H1 (cell line): ENCODE measurements around the gene NEU4. TPM values are rescaled to one million over a fixed set of nuclear protein-coding genes. Genes with fewer than 3 reads are reported as not detected.
A peak's percentile ranks its signal among the peaks of the same experiment; 100 is the strongest.

Experiments used
- CTCF ChIA-PET: fragments of 300-600 bp; sonication (Branson Sonifier 250); formaldehyde crosslinking; loops from one replicate; lab custom pipeline; 2021; ENCODE audit not compliant: partially characterized antibody; lab: Charles Lee
- POLR2A ChIA-PET: fragments of 300-600 bp; sonication (Branson Sonifier 250); formaldehyde crosslinking; loops from one replicate; lab custom pipeline; 2021; ENCODE audit warnings: inconsistent platforms; ENCODE audit not compliant: partially characterized antibody; lab: Charles Lee
- DNase-seq, 2 experiments: peaks; one replicate each; pipeline versions ENCODE4 v3.0.0 to v3.0.0-alpha.2; 2010 to 2022; ENCODE audit warnings: low spot score in 2 of 2, low read depth in 1 of 2, mixed read lengths in 1 of 2
- FAIRE-seq: peaks from 2 replicates; lab custom pipeline; 2011; peaks lifted over from hg19 to GRCh38; lab: Jason Lieb, UNC
- H2AFZ ChIP-seq: 2 replicates; pipeline ENCODE4 v1.8.1; 2012; ENCODE audit warnings: low read length, inconsistent platforms
- H2AK5ac ChIP-seq: 2 replicates; pipeline ENCODE4 v1.6.1; 2013; ENCODE audit warnings: low read depth, low read length
- H2BK120ac ChIP-seq: replicated peaks from 2 replicates; pipeline ENCODE3; 2013; ENCODE audit warnings: low read depth, low read length, inconsistent platforms
- H2BK12ac ChIP-seq: 2 replicates; pipeline ENCODE4 v1.6.1; 2013; ENCODE audit warnings: low read depth, low read length
- H2BK15ac ChIP-seq: 2 replicates; pipeline ENCODE4 v1.6.1; 2013; ENCODE audit warnings: low read length
- H2BK20ac ChIP-seq: 2 replicates; pipeline ENCODE4 v1.6.1; 2013; ENCODE audit warnings: low read length
- H2BK5ac ChIP-seq: 2 replicates; pipeline ENCODE4 v1.6.1; 2013; ENCODE audit warnings: low read depth, low read length
- H3K14ac ChIP-seq: 2 replicates; pipeline ENCODE4 v1.6.1; 2013; ENCODE audit warnings: inconsistent platforms; ENCODE audit not compliant: insufficient read length
- H3K18ac ChIP-seq: 2 replicates; pipeline ENCODE4 v1.6.1; 2013; ENCODE audit warnings: low read length; ENCODE audit errors: extremely low read depth
- H3K23ac ChIP-seq: 2 replicates; pipeline ENCODE4 v1.6.1; 2013; ENCODE audit warnings: inconsistent platforms; ENCODE audit not compliant: insufficient read length
- H3K23me2 ChIP-seq: 2 replicates; pipeline ENCODE4 v1.6.1; 2013; ENCODE audit warnings: low read depth, low read length
- H3K27ac ChIP-seq: 2 replicates; pipeline ENCODE4 v1.6.1; 2011; ENCODE audit warnings: low read depth, low read length, inconsistent platforms
- H3K27me3 ChIP-seq, 4 experiments: replicated peaks in 1 of 4; 1 replicate in 1 of 4; 2 replicates in 3 of 4; pipeline versions ENCODE4 v1.6.1 to v1.8.1; 2011 to 2013; ENCODE audit warnings: low read length in 3 of 4, mild to moderate bottlenecking in 3 of 4, inconsistent platforms in 2 of 4, mixed read lengths in 2 of 4, moderate library complexity in 1 of 4; ENCODE audit not compliant: control insufficient read depth in 3 of 4, insufficient read depth in 3 of 4; ENCODE audit errors: extremely low read depth in 1 of 4
- H3K36me3 ChIP-seq, 4 experiments: 2 replicates each; pipeline versions ENCODE4 v1.6.1 to v1.8.1; 2011 to 2013; ENCODE audit warnings: mild to moderate bottlenecking in 4 of 4, low read length in 3 of 4, moderate library complexity in 2 of 4, control low read depth in 1 of 4, inconsistent platforms in 1 of 4; ENCODE audit not compliant: insufficient read depth in 4 of 4, control insufficient read depth in 2 of 4
- H3K4ac ChIP-seq: replicated peaks from 2 replicates; pipeline ENCODE3; 2013; ENCODE audit warnings: low read length, low read depth, mixed read lengths, inconsistent platforms; ENCODE audit not compliant: insufficient read length
- H3K4me1 ChIP-seq, 4 experiments: replicated peaks in 1 of 4; 1 replicate in 1 of 4; 2 replicates in 3 of 4; pipeline versions ENCODE4 v1.6.1 to v1.8.1; 2011 to 2013; ENCODE audit warnings: low read length in 3 of 4, inconsistent platforms in 2 of 4, mixed read lengths in 1 of 4; ENCODE audit not compliant: insufficient read depth in 4 of 4, control insufficient read depth in 3 of 4
- H3K4me2 ChIP-seq, 2 experiments: 2 replicates each; pipeline versions ENCODE4 v1.6.1 to v1.8.1; 2011 to 2013; ENCODE audit warnings: low read depth in 2 of 2, low read length in 2 of 2, control low read depth in 1 of 2, inconsistent platforms in 1 of 2, mild to moderate bottlenecking in 1 of 2; ENCODE audit not compliant: insufficient read depth in 1 of 2
- H3K4me3 ChIP-seq, 4 experiments: fragments of 200-600, 300-600 bp in 1 of 4; sonication (generic), shearing (Covaris generic), sonication (Bioruptor Twin) in 1 of 4; 2 replicates each; pipeline versions ENCODE4 v1.5.1 to v1.8.1; 2011 to 2016; ENCODE audit warnings: low read length in 4 of 4, low read depth in 3 of 4, control low read depth in 2 of 4, inconsistent platforms in 2 of 4, mild to moderate bottlenecking in 2 of 4, mixed read lengths in 1 of 4, moderate library complexity in 1 of 4; ENCODE audit not compliant: insufficient read depth in 2 of 4; ENCODE audit errors: extremely low read depth in 1 of 4
- H3K56ac ChIP-seq: replicated peaks from 2 replicates; pipeline ENCODE3; 2013; ENCODE audit warnings: low read depth, mild to moderate bottlenecking, mixed read lengths, low read length, inconsistent platforms; ENCODE audit not compliant: insufficient read length
- H3K79me1 ChIP-seq: 2 replicates; pipeline ENCODE4 v1.6.1; 2013; ENCODE audit warnings: low read depth, low read length, control low read depth
- H3K79me2 ChIP-seq, 2 experiments: 2 replicates each; pipeline versions ENCODE4 v1.6.1 to v1.8.1; 2012 to 2013; ENCODE audit warnings: low read length in 2 of 2, mild to moderate bottlenecking in 2 of 2, inconsistent platforms in 1 of 2; ENCODE audit not compliant: insufficient read depth in 2 of 2, control insufficient read depth in 1 of 2
- H3K9ac ChIP-seq, 4 experiments: replicated peaks in 1 of 4; 1 replicate in 1 of 4; 2 replicates in 3 of 4; pipeline versions ENCODE4 v1.6.1 to v1.8.1; 2011 to 2013; ENCODE audit warnings: low read depth in 3 of 4, low read length in 3 of 4, control low read depth in 2 of 4, mild to moderate bottlenecking in 2 of 4, moderate library complexity in 2 of 4, inconsistent platforms in 1 of 4; ENCODE audit errors: extremely low read depth in 1 of 4
- H3K9me3 ChIP-seq, 2 experiments: 2 replicates each; pipeline versions ENCODE4 v1.6.1 to v1.8.1; 2012 to 2013; ENCODE audit warnings: mild to moderate bottlenecking in 2 of 2, moderate library complexity in 2 of 2, control low read depth in 1 of 2, inconsistent platforms in 1 of 2, low read depth in 1 of 2, low read length in 1 of 2, mixed read lengths in 1 of 2; ENCODE audit not compliant: insufficient read depth in 2 of 2
- H4K20me1 ChIP-seq, 2 experiments: replicated peaks in 1 of 2; 2 replicates each; pipeline versions ENCODE3 to v1.8.1; 2011 to 2013; ENCODE audit warnings: inconsistent platforms in 2 of 2, low read length in 2 of 2, mild to moderate bottlenecking in 1 of 2; ENCODE audit not compliant: insufficient read depth in 2 of 2, control insufficient read depth in 1 of 2
- H4K5ac ChIP-seq: 2 replicates; pipeline ENCODE4 v1.6.1; 2013; ENCODE audit warnings: low read length, low read depth, mixed read lengths, inconsistent platforms; ENCODE audit not compliant: insufficient read length
- H4K8ac ChIP-seq: 2 replicates; pipeline ENCODE4 v1.8.0; 2013; ENCODE audit warnings: mild to moderate bottlenecking, moderate library complexity, low read length, inconsistent platforms; ENCODE audit not compliant: insufficient read depth; ENCODE audit errors: extremely low read depth
- H4K91ac ChIP-seq: replicated peaks from 2 replicates; pipeline ENCODE3; 2013; ENCODE audit warnings: low read length, mixed read lengths, inconsistent platforms; ENCODE audit not compliant: insufficient read length
- EP300 ChIP-seq, 2 experiments: IDR thresholded peaks; 1 replicate in 1 of 2; 2 replicates in 1 of 2; pipeline ENCODE4 v1.6.1; 2011 to 2012; ENCODE audit warnings: low read depth in 2 of 2, low read length in 2 of 2, mild to moderate bottlenecking in 2 of 2, borderline replicate concordance in 1 of 2, inconsistent platforms in 1 of 2, moderate library complexity in 1 of 2
- RXRA ChIP-seq: IDR thresholded peaks from 2 replicates; pipeline ENCODE4 v1.6.1; 2011; ENCODE audit warnings: low read depth, mild to moderate bottlenecking, low read length, moderate library complexity; ENCODE audit not compliant: insufficient read depth
- WGBS, 2 experiments: shearing (Covaris generic) in 1 of 2; methylation state at CpG; one replicate each; pipeline versions ENCODE4 v1.1.6 to v1.1.7; 2013 to 2015; ENCODE audit warnings: low lambda C conversion rate in 2 of 2, mixed read lengths in 2 of 2, inconsistent platforms in 1 of 2, low coverage in 1 of 2, missing lambda C conversion rate in 1 of 2; ENCODE audit not compliant: insufficient replicate concordance in 2 of 2, insufficient coverage in 1 of 2, insufficient read length in 1 of 2; ENCODE audit errors: extremely low coverage in 1 of 2, missing lambda C conversion rate in 1 of 2; 5-methylcytosine and 5-hydroxymethylcytosine counted together
- polyA plus RNA-seq, 7 experiments: library from polyadenylated mRNA; depleted of rRNA in 3 of 7; stranded (reverse) in 5 of 7; unstranded in 2 of 7; fragments of >200 nt in 5 of 7; fragments of 200-250 nt in 2 of 7; gene quantifications; 1 replicate in 5 of 7; 2 replicates in 1 of 7; 4 replicates in 1 of 7; pipeline versions ENCODE4 v1.2.1 to v1.2.3, GENCODE V29; 2011 to 2013; ENCODE audit warnings: missing spikeins in 2 of 7, mixed read lengths in 2 of 7
- total RNA-seq: library from RNA; stranded (reverse); fragmentation: NEBNext Ultra II Directional; extraction: Animal tissue kit (Norgen Biotek cat#: 25700); gene quantifications from 2 replicates; pipeline ENCODE4 v1.2.1, GENCODE V29; 2021

NEU4 gene
- total and polyA plus RNA-seq, 2 of the 8 experiments (the other 6 are each of a cell fraction or from before 2014, with no cell fraction given), result 0.32 to 0.50 TPM

GRCh38 chr2:241821460-241822263, 12.7 kb downstream of the NEU4 start:
- Histone ChIP-seq H3K4me3 (no peak overlapping the region), H3K27me3 (no peaks in the 10 kb centered on the region), H3K4ac (peak overlapping the region; percentile 51), H3K27ac (no peak overlapping the region), H2BK20ac (no peak overlapping the region), H3K36me3 (no peaks in the 10 kb centered on the region), H2BK5ac (no peak overlapping the region), H2BK15ac (no peak overlapping the region), H3K23ac (no peak overlapping the region), H3K4me2 (peak overlapping the region in 1 of 2 experiments; percentile 26; a peak in 1 of 4 replicates), H2BK120ac (no peak overlapping the region), H3K18ac (no peak overlapping the region; the same call in 1 of the 2 replicates), H4K8ac (no peak overlapping the region), H2AK5ac (no peak overlapping the region), H3K9ac (no peak overlapping the region), H3K4me1 (peaks cover 0 to 9% (median 0%) of the 10 kb centered on the region in 4 experiments; a peak in 2 of 7 replicates), H3K79me2 (no peaks in the 10 kb centered on the region), H3K56ac (no peak overlapping the region), H3K79me1 (no peaks in the 10 kb centered on the region), H3K9me3 (peaks cover 1 to 5% of the 10 kb centered on the region in 2 experiments; a peak in 3 of 4 replicates), H2BK12ac (peak overlapping the region; percentile 27; the same call in 1 of the 2 replicates), H2AFZ (no peak overlapping the region; the same call in 1 of the 2 replicates), H3K14ac (no peak overlapping the region), H4K5ac (no peak overlapping the region), H4K20me1 (no peaks in the 10 kb centered on the region), H3K23me2 (no peaks in the 10 kb centered on the region), H4K91ac (peak overlapping the region; percentile 39)
- POLR2A ChIA-PET, result no interaction called here
- DNase-seq, result no peak
- CTCF ChIA-PET, result no interaction called here
- FAIRE-seq, result no peak
- WGBS, 2 experiments, result 91% methylated on average over 22 of the region's 28 CpGs; no CpG with 5 or more reads in 1 of the 2 experiments
- TF ChIP-seq EP300 (IDR thresholded peaks at IDR 0.05; ENCODE audit: borderline replicate concordance in 1 of 2, low read depth in 2 of 2, low read length in 2 of 2) (peak in 1 of 2 experiments; percentile 71; a peak in 1 of 3 replicates), RXRA (no peak)
